NT2/D1 (cell line): ENCODE data around the gene TMEM232.
"Not testable (repeated sequence)": the region's sequence is repeated elsewhere in the genome, so short reads cannot be mapped to it uniquely, and the experiment has no call there.

Source experiments
- DNase-seq: peaks from one replicate; pipeline ENCODE4 v3.0.0-alpha.2; 2011; ENCODE audit warnings: low read depth, low spot score
- H3K27me3 ChIP-seq: 2 replicates; pipeline ENCODE4 v1.6.0; 2011; ENCODE audit warnings: mild to moderate bottlenecking; ENCODE audit not compliant: insufficient read length, insufficient read depth
- H3K36me3 ChIP-seq: 2 replicates; pipeline ENCODE4 v1.6.1; 2011; ENCODE audit warnings: mild to moderate bottlenecking, low read length, mixed read lengths; ENCODE audit not compliant: insufficient read depth, insufficient read length
- H3K4me1 ChIP-seq: 2 replicates; pipeline ENCODE4 v1.5.1; 2011; ENCODE audit not compliant: insufficient read depth, insufficient read length
- H3K4me3 ChIP-seq: 2 replicates; pipeline ENCODE4 v1.5.1; 2011; ENCODE audit warnings: low read depth; ENCODE audit not compliant: insufficient read length
- H3K9ac ChIP-seq: 2 replicates; pipeline ENCODE4 v1.6.0; 2011; ENCODE audit warnings: low read depth; ENCODE audit not compliant: insufficient read length
- H3K9me3 ChIP-seq: 2 replicates; pipeline ENCODE4 v1.5.1; 2011; ENCODE audit warnings: mild to moderate bottlenecking, low read length; ENCODE audit not compliant: insufficient read depth
- SUZ12 ChIP-seq: IDR thresholded peaks from 2 replicates; pipeline ENCODE4 v1.6.1; 2011; ENCODE audit not compliant: insufficient read length, insufficient read depth; ENCODE audit errors: extremely low read depth
- YY1 ChIP-seq: IDR thresholded peaks from 2 replicates; pipeline ENCODE4 v1.6.1; 2011; ENCODE audit not compliant: insufficient read length, insufficient read depth
- ZNF274 ChIP-seq: IDR thresholded peaks from 2 replicates; pipeline ENCODE4 v1.6.1; 2011; ENCODE audit warnings: mild to moderate bottlenecking, low read depth, low read length

Gene TMEM232

GRCh38 chr5:110681109-110681508 is 45.4 kb downstream of the TMEM232 start:
- no peaks in the 10 kb centered on the region for H3K36me3 ChIP-seq
- no peaks in the 10 kb centered on the region for H3K27me3 ChIP-seq
- no peak for TF ChIP-seq ZNF274
- no peak for TF ChIP-seq SUZ12
- H3K9ac ChIP-seq: no peak overlapping the region
- no peaks in the 10 kb centered on the region for H3K9me3 ChIP-seq
- H3K4me1 ChIP-seq: no peaks in the 10 kb centered on the region
- no peak for DNase-seq
- no peak overlapping the region for H3K4me3 ChIP-seq

- not testable (repeated sequence) for H3K9ac ChIP-seq, DNase-seq, H3K9me3 ChIP-seq, H3K36me3 ChIP-seq, H3K4me1 ChIP-seq, H3K27me3 ChIP-seq, H3K4me3 ChIP-seq
These were observed 49.9 kb downstream of the TMEM232 start for GRCh38 chr5:110676554-110676953.

GRCh38 chr5:110665184-110665726 is 61.2 kb downstream of the TMEM232 start:
- Histone ChIP-seq H3K27me3 (no peaks in the 10 kb centered on the region), H3K36me3 (no peaks in the 10 kb centered on the region), H3K4me3 (no peak overlapping the region), H3K9me3 (no peaks in the 10 kb centered on the region), H3K4me1 (no peaks in the 10 kb centered on the region), H3K9ac (no peak overlapping the region)
- DNase-seq: peak; percentile 1
- TF ChIP-seq ZNF274 (no peak), YY1 (no peak), SUZ12 (no peak)

GRCh38 chr5:110663525-110663924 is 62.9 kb downstream of the TMEM232 start:
- H3K9me3 ChIP-seq: no peaks in the 10 kb centered on the region
- DNase-seq: no peak
- H3K9ac ChIP-seq: no peak overlapping the region
- H3K27me3 ChIP-seq: no peaks in the 10 kb centered on the region
- H3K4me1 ChIP-seq: no peaks in the 10 kb centered on the region
- TF ChIP-seq ZNF274: no peak
- no peak for TF ChIP-seq SUZ12
- no peak for TF ChIP-seq YY1
- H3K36me3 ChIP-seq: no peaks in the 10 kb centered on the region
- no peak overlapping the region for H3K4me3 ChIP-seq

GRCh38 chr5:110658006-110658405 is 68.5 kb downstream of the TMEM232 start:
- Histone ChIP-seq H3K9me3 (no peaks in the 10 kb centered on the region), H3K4me3 (no peak overlapping the region), H3K27me3 (no peaks in the 10 kb centered on the region), H3K9ac (no peak overlapping the region), H3K4me1 (no peaks in the 10 kb centered on the region), H3K36me3 (no peaks in the 10 kb centered on the region)
- no peak for DNase-seq
- TF ChIP-seq YY1 (no peak), ZNF274 (no peak), SUZ12 (no peak)

- DNase-seq: no peak
- Histone ChIP-seq H3K36me3 (no peaks in the 10 kb centered on the region), H3K9me3 (no peaks in the 10 kb centered on the region), H3K27me3 (no peaks in the 10 kb centered on the region), H3K9ac (no peak overlapping the region), H3K4me3 (no peak overlapping the region), H3K4me1 (no peaks in the 10 kb centered on the region)
- TF ChIP-seq YY1 (no peak), ZNF274 (no peak)
These were observed 73.1 kb downstream of the TMEM232 start for GRCh38 chr5:110653231-110653970.

- H3K4me1 ChIP-seq: no peaks in the 10 kb centered on the region
- H3K9ac ChIP-seq: no peak overlapping the region
- no peaks in the 10 kb centered on the region for H3K27me3 ChIP-seq
- TF ChIP-seq YY1 (no peak), ZNF274 (no peak), SUZ12 (no peak)
- H3K36me3 ChIP-seq: no peaks in the 10 kb centered on the region
- no peaks in the 10 kb centered on the region for H3K9me3 ChIP-seq
- no peak for DNase-seq
- H3K4me3 ChIP-seq: no peak overlapping the region
These were observed 75.0 kb downstream of the TMEM232 start for GRCh38 chr5:110651507-110651906.
